ENCODE results near the gene ARMC9.

Gene ARMC9

DNA sequence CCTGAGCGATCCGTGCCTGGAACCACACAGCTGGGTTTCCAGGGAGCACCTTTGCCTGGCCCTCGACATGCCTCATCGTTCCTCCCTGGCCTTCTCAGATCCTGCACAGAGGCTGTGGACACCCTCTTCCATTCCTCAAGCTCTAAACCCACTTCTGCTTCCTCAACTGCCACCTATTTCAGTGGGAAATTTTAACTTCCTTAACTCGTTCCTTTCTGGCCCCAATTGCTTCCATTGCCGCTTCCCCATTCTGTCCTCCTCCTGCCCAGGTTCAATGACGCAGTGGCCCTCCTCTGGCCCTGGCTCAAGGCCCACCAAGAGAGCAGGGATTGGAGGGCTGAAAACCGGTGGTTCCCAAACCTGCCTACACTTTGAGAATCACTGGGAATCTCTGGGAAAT, 192.2 kb downstream of the ARMC9 start:
- ATAC-seq = no peak
- TF ChIP-seq ESRRG (CRISPR knock-in tag; IDR thresholded peaks at IDR 0.05) = no peak
- TF ChIP-seq, protein P1, sequence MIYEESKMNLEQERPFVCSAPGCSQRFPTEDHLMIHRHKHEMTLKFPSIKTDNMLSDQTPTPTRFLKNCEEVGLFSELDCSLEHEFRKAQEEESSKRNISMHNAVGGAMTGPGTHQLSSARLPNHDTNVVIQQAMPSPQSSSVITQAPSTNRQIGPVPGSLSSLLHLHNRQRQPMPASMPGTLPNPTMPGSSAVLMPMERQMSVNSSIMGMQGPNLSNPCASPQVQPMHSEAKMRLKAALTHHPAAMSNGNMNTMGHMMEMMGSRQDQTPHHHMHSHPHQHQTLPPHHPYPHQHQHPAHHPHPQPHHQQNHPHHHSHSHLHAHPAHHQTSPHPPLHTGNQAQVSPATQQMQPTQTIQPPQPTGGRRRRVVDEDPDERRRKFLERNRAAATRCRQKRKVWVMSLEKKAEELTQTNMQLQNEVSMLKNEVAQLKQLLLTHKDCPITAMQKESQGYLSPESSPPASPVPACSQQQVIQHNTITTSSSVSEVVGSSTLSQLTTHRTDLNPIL (CRISPR knock-in tag; IDR thresholded peaks at IDR 0.05; ENCODE audit: low read depth) = no peak
- no peak for TF ChIP-seq ZFP3 (CRISPR knock-in tag; IDR thresholded peaks at IDR 0.05)
- TF ChIP-seq GLIS3 (CRISPR knock-in tag; IDR thresholded peaks at IDR 0.05) = no peak
- TF ChIP-seq SNAI2 (CRISPR knock-in tag; IDR thresholded peaks at IDR 0.05) = no peak
- TF ChIP-seq TCF4 (CRISPR knock-in tag; IDR thresholded peaks at IDR 0.05; ENCODE audit: borderline replicate concordance) = no peak
- no peak for TF ChIP-seq PATZ1 (CRISPR knock-in tag; IDR thresholded peaks at IDR 0.05; ENCODE audit: borderline replicate concordance)
- no peak for TF ChIP-seq OSR1 (CRISPR knock-in tag; IDR thresholded peaks at IDR 0.05)
- no peak for TF ChIP-seq ISL1 (CRISPR knock-in tag; IDR thresholded peaks at IDR 0.05)

DNA sequence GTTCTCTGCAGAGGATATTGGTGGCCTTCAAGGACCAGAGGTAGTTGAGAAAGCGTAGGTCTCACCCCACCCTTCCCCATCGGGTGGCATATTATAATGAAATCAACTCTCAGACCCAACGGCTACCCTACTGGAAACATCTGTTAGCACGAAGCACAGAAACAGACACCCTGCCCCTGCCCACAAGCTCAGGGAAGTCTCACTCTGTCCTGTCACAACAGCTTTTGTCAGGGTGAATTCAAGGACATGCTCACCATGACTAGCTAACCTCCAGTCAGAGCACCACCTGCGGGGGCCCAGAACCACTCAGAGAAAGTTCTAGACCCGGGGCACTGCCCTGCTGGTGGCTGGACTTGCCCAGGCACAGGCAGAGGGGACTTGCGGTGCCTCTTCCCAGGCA, 193.6 kb downstream of the ARMC9 start:
- TF ChIP-seq SNAI2 (CRISPR knock-in tag; IDR thresholded peaks at IDR 0.05) (no peak), POU6F1 (CRISPR knock-in tag; IDR thresholded peaks at IDR 0.05; ENCODE audit: borderline replicate concordance, low read depth) (no peak), ZFP3 (CRISPR knock-in tag; IDR thresholded peaks at IDR 0.05) (no peak), RARB (CRISPR knock-in tag; IDR thresholded peaks at IDR 0.05) (no peak), PPARA (CRISPR knock-in tag; IDR thresholded peaks at IDR 0.05; ENCODE audit: borderline replicate concordance) (no peak), ZFP30 (CRISPR knock-in tag; IDR thresholded peaks at IDR 0.05) (no peak), GLIS3 (CRISPR knock-in tag; IDR thresholded peaks at IDR 0.05) (no peak), CSDC2 (CRISPR knock-in tag; IDR thresholded peaks at IDR 0.05) (no peak), ISL1 (CRISPR knock-in tag; IDR thresholded peaks at IDR 0.05) (no peak), ZC3H10 (CRISPR knock-in tag; IDR thresholded peaks at IDR 0.05) (no peak), ZNF565 (CRISPR knock-in tag; conservative IDR thresholded peaks at IDR 0.05; ENCODE audit: low read depth) (no peak), ESRRG (CRISPR knock-in tag; IDR thresholded peaks at IDR 0.05) (no peak), TCF4 (CRISPR knock-in tag; IDR thresholded peaks at IDR 0.05; ENCODE audit: borderline replicate concordance) (no peak), TOX (CRISPR knock-in tag; IDR thresholded peaks at IDR 0.05; ENCODE audit: borderline replicate concordance) (no peak), BACH2 (CRISPR knock-in tag; IDR thresholded peaks at IDR 0.05; ENCODE audit: borderline replicate concordance) (no peak), PATZ1 (CRISPR knock-in tag; IDR thresholded peaks at IDR 0.05; ENCODE audit: borderline replicate concordance) (no peak), TSHZ2 (CRISPR knock-in tag; IDR thresholded peaks at IDR 0.05) (no peak)
- TF ChIP-seq, protein P1 (CRISPR knock-in tag; IDR thresholded peaks at IDR 0.05; ENCODE audit: low read depth) = no peak
- no peak for ATAC-seq
